GM10248 (cell line): ENCODE data around the gene RELB.

Source experiments
- CTCF ChIA-PET: fragments of 300-600 bp; sonication (Branson Sonifier 250); formaldehyde crosslinking; extraction: SDS; loops from one replicate; lab custom pipeline; 2021; ENCODE audit warnings: antibody characterized with exemption; lab: Yijun Ruan, JAX
- POLR2A ChIA-PET: fragments of 350-650 bp; sonication (Branson Sonifier 250); formaldehyde crosslinking; extraction: SDS; loops from one replicate; lab custom pipeline; 2020; ENCODE audit warnings: antibody characterized with exemption; lab: Yijun Ruan, JAX
- DNase-seq: peaks from one replicate; pipeline ENCODE4 v3.0.0; 2012; ENCODE audit errors: extremely low spot score
- TF ChIP-seq, protein P1 (sequence below): IDR thresholded peaks from 2 replicates; pipeline ENCODE4 v1.5.1; 2012; ENCODE audit warnings: mild to moderate bottlenecking, low read depth; ENCODE audit errors: extremely low read depth, missing control alignments, control extremely low read depth

RELB gene

DNA sequence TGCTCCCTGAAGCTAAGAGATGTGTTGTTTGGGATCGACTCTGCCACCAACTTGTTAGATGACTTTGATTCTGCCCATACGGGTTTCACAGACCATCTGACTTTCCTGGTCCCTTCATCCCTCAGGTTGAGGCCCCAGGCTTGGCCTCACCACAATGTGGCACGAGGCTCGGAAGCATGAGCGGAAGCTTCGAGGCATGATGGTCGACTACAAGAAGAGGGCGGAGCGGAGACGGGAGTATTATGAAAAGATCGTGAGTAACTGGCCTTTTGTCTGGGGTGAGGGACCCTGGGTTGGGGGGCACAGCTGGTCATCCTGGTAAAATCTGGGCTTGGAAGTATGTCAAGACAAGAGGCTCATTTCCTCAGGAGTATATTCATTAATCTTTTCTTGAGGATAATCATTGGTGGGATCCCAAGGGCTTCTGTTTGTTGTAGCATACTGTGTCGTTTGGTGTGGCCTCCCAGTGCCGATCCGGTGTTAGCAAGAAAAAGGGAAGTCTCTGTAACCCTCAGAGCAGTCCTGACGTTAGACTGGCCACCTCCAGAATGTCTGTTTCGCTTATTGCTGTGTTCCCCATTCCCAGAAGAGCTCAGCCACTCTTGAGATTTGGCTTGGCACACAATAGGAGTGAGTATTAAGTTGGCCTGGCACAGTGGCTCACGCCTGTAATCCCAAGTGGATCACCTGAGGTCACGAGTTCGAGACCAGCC, 39.0 kb downstream of the RELB start:
- no peak for DNase-seq
- ChIA-PET POLR2A (interaction anchor here (0.7 to 1.2 kb wide), 3 partner anchors 9 to 24 kb away, joined by 3 to 5 read pairs (median 4); no protein-coding TSS in a partner anchor), CTCF (interaction anchor here (1.2 to 10.4 kb wide), 6 partner anchors 13 to 66 kb away, joined by 3 to 120 read pairs (median 6); no protein-coding TSS in a partner anchor)
- TF ChIP-seq, protein P1, sequence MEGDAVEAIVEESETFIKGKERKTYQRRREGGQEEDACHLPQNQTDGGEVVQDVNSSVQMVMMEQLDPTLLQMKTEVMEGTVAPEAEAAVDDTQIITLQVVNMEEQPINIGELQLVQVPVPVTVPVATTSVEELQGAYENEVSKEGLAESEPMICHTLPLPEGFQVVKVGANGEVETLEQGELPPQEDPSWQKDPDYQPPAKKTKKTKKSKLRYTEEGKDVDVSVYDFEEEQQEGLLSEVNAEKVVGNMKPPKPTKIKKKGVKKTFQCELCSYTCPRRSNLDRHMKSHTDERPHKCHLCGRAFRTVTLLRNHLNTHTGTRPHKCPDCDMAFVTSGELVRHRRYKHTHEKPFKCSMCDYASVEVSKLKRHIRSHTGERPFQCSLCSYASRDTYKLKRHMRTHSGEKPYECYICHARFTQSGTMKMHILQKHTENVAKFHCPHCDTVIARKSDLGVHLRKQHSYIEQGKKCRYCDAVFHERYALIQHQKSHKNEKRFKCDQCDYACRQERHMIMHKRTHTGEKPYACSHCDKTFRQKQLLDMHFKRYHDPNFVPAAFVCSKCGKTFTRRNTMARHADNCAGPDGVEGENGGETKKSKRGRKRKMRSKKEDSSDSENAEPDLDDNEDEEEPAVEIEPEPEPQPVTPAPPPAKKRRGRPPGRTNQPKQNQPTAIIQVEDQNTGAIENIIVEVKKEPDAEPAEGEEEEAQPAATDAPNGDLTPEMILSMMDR = no peak

DNA sequence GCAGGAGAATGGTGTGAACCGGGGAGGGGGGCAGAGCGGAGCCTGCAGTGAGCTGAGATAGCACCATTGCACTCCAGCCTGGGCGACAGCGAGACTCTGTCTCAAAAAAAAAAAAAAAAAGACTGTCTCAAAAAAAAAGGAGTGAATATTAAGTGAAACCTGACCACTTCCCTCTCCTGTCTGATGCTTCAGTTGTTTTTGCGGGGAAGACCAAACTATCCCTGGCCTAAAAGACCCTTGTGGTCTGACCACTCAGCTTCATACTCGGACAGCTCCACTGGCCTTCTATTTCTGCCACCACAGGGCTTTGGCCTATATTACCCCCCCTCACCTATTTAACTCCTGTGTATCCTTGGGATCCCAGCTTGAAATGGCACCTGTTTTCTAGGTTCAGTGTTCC, 39.9 kb downstream of the RELB start:
- DNase-seq = no peak
- POLR2A ChIA-PET = interaction anchor here (0.7 to 1.4 kb wide), 2 partner anchors 8 to 11 kb away, joined by 5 read pairs; no protein-coding TSS in a partner anchor
- TF ChIP-seq, protein P1 = no peak
- CTCF ChIA-PET = interaction anchor here (1.1 to 10.4 kb wide), 5 partner anchors 13 to 53 kb away, joined by 3 to 120 read pairs (median 4); no protein-coding TSS in a partner anchor

DNA sequence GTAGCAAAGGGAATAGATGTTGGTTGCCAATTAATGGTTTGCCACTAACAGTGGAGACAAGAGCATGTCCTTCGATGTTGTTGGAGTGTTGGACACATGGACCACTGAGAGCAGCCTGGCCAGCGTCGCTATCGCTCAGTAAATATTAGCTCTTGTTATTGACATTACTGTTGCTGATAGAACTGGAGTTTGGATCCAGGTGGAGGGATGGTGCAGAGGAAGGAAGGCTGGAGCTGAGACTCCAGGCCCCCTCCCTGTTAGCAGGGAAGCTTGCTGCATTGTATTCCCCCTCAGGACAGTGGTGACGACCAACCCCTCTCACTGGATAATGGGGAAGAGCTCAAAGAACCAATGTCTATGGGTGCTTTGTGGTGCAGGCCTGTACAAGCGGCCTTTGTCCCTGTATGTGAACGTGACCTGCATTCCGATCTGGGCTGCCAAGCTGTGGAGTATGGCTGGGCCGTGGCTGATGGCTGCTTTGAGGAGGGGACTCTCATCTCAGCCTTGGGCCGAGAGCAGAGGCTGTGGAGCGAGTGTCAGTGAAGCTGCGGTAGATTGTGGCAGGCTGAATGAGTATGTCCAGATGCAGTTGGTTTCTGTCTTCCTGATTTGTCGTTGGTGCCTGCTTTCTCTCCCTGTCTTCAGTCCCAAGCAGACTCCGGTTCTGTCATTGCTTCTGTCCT, 44.5 kb downstream of the RELB start:
- TF ChIP-seq, protein P1 = no peak
- POLR2A ChIA-PET = no interaction called here
- CTCF ChIA-PET = interaction anchor here (1.3 to 10.4 kb wide), 3 partner anchors 14 to 57 kb away, joined by 4 to 120 read pairs (median 5); no protein-coding TSS in a partner anchor
- no peak for DNase-seq

DNA sequence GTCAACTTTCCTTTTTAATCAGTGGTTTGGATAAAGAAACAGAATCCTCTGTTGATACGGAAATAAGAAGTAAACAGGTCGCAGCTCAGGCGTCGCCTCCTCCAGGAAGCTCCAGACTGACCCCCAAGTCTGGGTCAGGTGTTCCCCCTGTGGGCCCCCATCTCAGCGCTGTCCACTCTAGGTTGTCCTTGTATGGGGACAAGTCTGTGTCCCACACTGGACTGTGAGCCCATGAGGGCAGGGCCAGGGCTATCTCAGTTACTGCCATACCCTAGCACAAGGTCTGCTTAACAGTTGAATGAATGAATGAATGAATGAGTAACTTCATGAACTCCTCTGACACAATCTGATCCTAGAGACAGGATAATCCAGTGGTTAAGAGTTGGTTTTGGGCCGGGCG, 45.1 kb downstream of the RELB start:
- CTCF ChIA-PET = interaction anchor here (0.9 to 10.4 kb wide), 4 partner anchors 13 to 58 kb away, joined by 3 to 120 read pairs (median 4); no protein-coding TSS in a partner anchor
- no peak for DNase-seq
- POLR2A ChIA-PET = no interaction called here
- TF ChIP-seq, protein P1 = no peak

DNA sequence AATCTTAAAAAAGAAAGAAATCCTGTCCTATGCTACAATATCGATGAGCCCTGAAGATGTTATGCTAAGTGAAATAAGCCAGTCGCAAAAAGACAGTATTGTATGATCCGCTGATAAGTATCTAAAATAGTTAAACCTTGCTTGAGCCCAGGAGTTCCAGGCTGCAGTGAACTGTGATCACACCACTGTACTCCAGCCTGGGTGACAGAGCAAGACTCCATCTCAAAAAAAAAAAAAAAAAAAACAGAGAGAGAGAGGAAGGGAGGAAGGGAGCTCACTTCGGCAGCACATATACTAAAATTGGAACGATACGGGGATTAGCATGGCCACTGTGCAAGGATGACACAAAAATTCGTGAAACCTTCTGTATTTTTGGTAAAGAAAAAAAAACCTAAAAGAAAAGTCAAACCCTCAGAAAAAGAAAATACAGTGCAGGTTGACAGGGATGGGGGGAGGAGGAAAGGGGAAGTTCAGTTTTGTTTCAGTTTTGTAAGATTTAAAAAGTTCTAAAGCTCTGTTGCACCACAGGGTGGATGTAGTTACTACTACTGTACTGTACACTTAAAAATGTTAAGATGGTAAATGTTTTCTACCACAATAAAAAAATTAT, 46.0 kb downstream of the RELB start:
- DNase-seq = peak; percentile 70
- ChIA-PET POLR2A (interaction anchor here (1.0 kb wide), 1 partner anchor 8 kb away, joined by 3 read pairs; no protein-coding TSS in a partner anchor), CTCF (interaction anchor here (0.9 to 10.4 kb wide), 3 partner anchors 12 to 59 kb away, joined by 3 to 120 read pairs (median 3); partner anchors contain the start of gene RELB)
- TF ChIP-seq, protein P1 = peak; percentile 15
